Inflammatory macrophage treated with lipopolysaccharide for 1 hour (primary cell): ENCODE data around the gene CUZD1.

Source experiments
- DNase-seq, 2 donors: peaks; one replicate each; pipeline ENCODE4 v3.0.0-alpha.2; 2020 to 2022

CUZD1 gene

GRCh38 chr10:122814493-122814892 lies 31.2 kb downstream of the CUZD1 start:
- DNase-seq: no peak

- no peak for DNase-seq
Measured at GRCh38 chr10:122812751-122813150, 32.9 kb downstream of the CUZD1 start.

- DNase-seq: no peak
Measured at GRCh38 chr10:122802282-122802681, 43.4 kb downstream of the CUZD1 start.

GRCh38 chr10:122798704-122799231 lies 46.9 kb downstream of the CUZD1 start:
- no peak for DNase-seq

- DNase-seq: no peak
Measured at GRCh38 chr10:122796796-122797195, 48.9 kb downstream of the CUZD1 start.

GRCh38 chr10:122795924-122796323 lies 49.7 kb downstream of the CUZD1 start:
- DNase-seq: no peak

DNA sequence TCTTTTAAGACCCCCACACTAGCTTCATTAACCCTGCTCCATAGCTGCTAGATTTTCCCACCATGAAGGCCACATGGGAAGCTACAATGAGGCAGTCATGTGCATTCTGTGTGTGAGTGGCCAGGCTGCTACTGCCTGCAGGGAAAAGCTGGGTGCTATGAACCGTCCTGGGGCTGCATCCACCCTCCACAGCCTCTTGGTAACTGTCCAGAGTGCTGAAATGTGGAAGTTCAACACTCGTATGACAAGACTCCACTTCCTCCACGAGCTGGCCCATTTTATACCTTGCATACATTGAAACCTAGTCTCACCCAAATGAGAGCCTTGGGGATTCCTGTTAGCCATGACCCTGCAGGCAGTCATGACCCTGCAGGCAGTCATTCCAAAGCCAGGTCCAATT lies 59.4 kb downstream of the CUZD1 start:
- DNase-seq: no peak

DNA sequence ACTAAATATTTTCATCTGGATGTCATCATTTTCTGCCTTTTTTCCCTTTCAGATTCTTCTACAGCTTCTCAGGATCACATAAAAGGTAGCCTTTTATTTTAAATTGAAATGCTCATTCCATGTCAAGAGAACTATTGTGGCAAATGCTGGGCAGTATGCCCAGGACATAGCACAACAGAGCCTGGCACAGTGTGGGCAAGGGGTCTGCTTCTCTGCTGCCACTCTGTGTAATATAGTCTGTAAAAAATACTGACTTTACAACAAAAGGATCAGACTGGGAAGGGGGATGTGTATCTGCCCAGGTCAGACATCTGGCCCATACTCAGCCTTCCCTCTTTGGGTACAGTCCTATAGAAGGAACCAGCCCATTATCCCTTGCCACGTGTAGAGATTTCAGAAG lies 62.7 kb downstream of the CUZD1 start:
- DNase-seq: no peak
